DOHH2 (cell line): ENCODE results near the gene NRXN3.

Source experiments
- EZH2phosphoT487 ChIP-seq: fragments of 200-600 bp; sonication (generic); IDR thresholded peaks from 2 replicates; pipeline ENCODE4 v1.6.1; 2017; ENCODE audit warnings: borderline replicate concordance, mild to moderate bottlenecking, antibody characterized with exemption, low read length, moderate library complexity, mixed read lengths
- TF ChIP-seq, protein P1 (sequence below): fragments of 200-600 bp; sonication (generic); IDR thresholded peaks from one replicate; pipeline ENCODE4 v1.5.1; 2014; ENCODE audit warnings: antibody characterized with exemption, mild to moderate bottlenecking, low read depth, low read length; ENCODE audit not compliant: poor library complexity, severe bottlenecking

DNA sequence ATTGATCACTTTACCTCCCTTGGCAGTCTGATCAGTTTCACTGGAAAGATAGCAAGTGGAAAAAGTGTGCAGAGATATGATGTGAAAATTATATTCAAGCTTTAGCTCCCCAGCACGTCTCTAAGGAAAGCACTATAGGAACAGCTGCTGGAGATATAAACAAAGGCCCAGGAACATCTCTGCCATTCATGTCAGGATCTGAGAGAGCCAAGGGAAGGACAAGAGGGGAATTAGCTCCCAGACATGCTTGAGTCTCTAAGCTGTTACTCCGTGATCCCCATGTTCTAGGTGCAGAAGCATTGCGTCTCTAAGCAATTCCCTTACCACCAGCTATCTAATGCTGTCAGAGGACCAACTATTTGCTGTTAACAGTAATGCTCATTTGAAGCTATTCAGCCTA lies 1341.0 kb downstream of the NRXN3 start:
- TF ChIP-seq, protein P1, sequence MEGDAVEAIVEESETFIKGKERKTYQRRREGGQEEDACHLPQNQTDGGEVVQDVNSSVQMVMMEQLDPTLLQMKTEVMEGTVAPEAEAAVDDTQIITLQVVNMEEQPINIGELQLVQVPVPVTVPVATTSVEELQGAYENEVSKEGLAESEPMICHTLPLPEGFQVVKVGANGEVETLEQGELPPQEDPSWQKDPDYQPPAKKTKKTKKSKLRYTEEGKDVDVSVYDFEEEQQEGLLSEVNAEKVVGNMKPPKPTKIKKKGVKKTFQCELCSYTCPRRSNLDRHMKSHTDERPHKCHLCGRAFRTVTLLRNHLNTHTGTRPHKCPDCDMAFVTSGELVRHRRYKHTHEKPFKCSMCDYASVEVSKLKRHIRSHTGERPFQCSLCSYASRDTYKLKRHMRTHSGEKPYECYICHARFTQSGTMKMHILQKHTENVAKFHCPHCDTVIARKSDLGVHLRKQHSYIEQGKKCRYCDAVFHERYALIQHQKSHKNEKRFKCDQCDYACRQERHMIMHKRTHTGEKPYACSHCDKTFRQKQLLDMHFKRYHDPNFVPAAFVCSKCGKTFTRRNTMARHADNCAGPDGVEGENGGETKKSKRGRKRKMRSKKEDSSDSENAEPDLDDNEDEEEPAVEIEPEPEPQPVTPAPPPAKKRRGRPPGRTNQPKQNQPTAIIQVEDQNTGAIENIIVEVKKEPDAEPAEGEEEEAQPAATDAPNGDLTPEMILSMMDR, result no peak
- TF ChIP-seq EZH2phosphoT487, result no peak
